HepG2 (cell line): ENCODE results near the gene GCLC. TPM values are rescaled to one million over a fixed set of nuclear protein-coding genes. Genes with fewer than 3 reads are reported as not detected.

ENCODE experiments used
- ATAC-seq: fragments of 200-7000 bp; cut with Tn5 transposase; 3 replicates; pipeline ENCODE4 v1.9.1; 2020; ENCODE audit warnings: mild to moderate bottlenecking, moderate library complexity
- BruUV-seq: library from RNA; stranded (reverse); fragments of 400-500 nt; replicated peaks from 2 replicates; lab custom pipeline; 2021; lab: Mats Ljungman, UMichigan
- CTCF ChIA-PET: fragments of 300-600 bp; formaldehyde crosslinking; extraction: SDS; loops from one replicate; lab custom pipeline; 2021; ENCODE audit warnings: low total read pairs, inconsistent platforms, low intra/inter-chr PET ratio; lab: Yijun Ruan, JAX
- POLR2A ChIA-PET: fragments of 350-600 bp; sonication (Branson Sonifier 250); formaldehyde crosslinking; loops from one replicate; lab custom pipeline; 2020; ENCODE audit warnings: antibody characterized with exemption, inconsistent platforms; lab: Yijun Ruan, JAX
- DNase-seq: peaks from one replicate; pipeline ENCODE4 v3.0.0-alpha.2; 2015; ENCODE audit warnings: low spot score
- FAIRE-seq: peaks from 3 replicates; lab custom pipeline; 2011; peaks lifted over from hg19 to GRCh38; lab: Jason Lieb, UNC
- H2AFZ ChIP-seq: one replicate; pipeline ENCODE4 v1.6.1; 2011; ENCODE audit warnings: low read length, inconsistent platforms
- H3K27ac ChIP-seq: fragments of 300-600 bp; 3 replicates; pipeline ENCODE4 v1.8.0; 2011; ENCODE audit warnings: mixed run types, mild to moderate bottlenecking, mixed read lengths, low read length, inconsistent platforms; ENCODE audit not compliant: insufficient read depth; ENCODE audit errors: extremely low read length
- H3K27me3 ChIP-seq, 2 experiments: fragments of 200-600 bp in 1 of 2; 2 replicates in 1 of 2; 3 replicates in 1 of 2; pipeline versions ENCODE4 v1.6.0 to v1.8.0; 2011; ENCODE audit warnings: low read length in 2 of 2, mild to moderate bottlenecking in 2 of 2, moderate library complexity in 2 of 2, inconsistent platforms in 1 of 2; ENCODE audit not compliant: insufficient read depth in 2 of 2, control insufficient read depth in 1 of 2
- H3K36me3 ChIP-seq, 2 experiments: fragments of 200-600 bp in 1 of 2; replicated peaks in 1 of 2; 2 replicates in 1 of 2; 3 replicates in 1 of 2; pipeline versions ENCODE4 v1.5.1 to v1.8.0; 2011; ENCODE audit warnings: low read length in 2 of 2, inconsistent platforms in 1 of 2; ENCODE audit not compliant: insufficient read depth in 2 of 2, control insufficient read depth in 1 of 2
- H3K4me1 ChIP-seq: 2 replicates; pipeline ENCODE4 v1.5.1; 2012; ENCODE audit warnings: low read length, inconsistent platforms; ENCODE audit not compliant: insufficient read depth
- H3K4me2 ChIP-seq: 2 replicates; pipeline ENCODE4 v1.6.0; 2011; ENCODE audit warnings: low read depth, low read length, inconsistent platforms
- H3K4me3 ChIP-seq, 3 experiments: fragments of 200-600 bp in 1 of 3; sonication (generic), shearing (Covaris generic) in 1 of 3; replicated peaks in 1 of 3; 2 replicates each; pipeline ENCODE4 v1.5.1; 2011 to 2016; ENCODE audit warnings: low read length in 3 of 3, inconsistent platforms in 2 of 3, low read depth in 2 of 3, mild to moderate bottlenecking in 2 of 3, control low read depth in 1 of 3, mixed read lengths in 1 of 3; ENCODE audit not compliant: insufficient read depth in 1 of 3
- H3K79me2 ChIP-seq: one replicate; pipeline ENCODE4 v1.6.1; 2011; ENCODE audit warnings: low read length, inconsistent platforms; ENCODE audit not compliant: insufficient read depth
- H3K9ac ChIP-seq: 2 replicates; pipeline ENCODE4 v1.6.0; 2011; ENCODE audit warnings: mild to moderate bottlenecking, low read depth, low read length, inconsistent platforms; ENCODE audit not compliant: insufficient read depth
- H3K9me3 ChIP-seq: 2 replicates; pipeline ENCODE4 v1.5.1; 2012; ENCODE audit warnings: mild to moderate bottlenecking, low read length
- H4K20me1 ChIP-seq: 2 replicates; pipeline ENCODE4 v1.6.0; 2011; ENCODE audit warnings: inconsistent platforms, mild to moderate bottlenecking, low read length, moderate library complexity; ENCODE audit not compliant: insufficient read depth
- ATF2 ChIP-seq: sonication (generic); formaldehyde crosslinking; IDR thresholded peaks from 2 replicates; pipeline ENCODE4 v1.4.0; 2020; ENCODE audit warnings: missing genetic modification reagents
- ETV5 ChIP-seq: IDR thresholded peaks from 2 replicates; pipeline ENCODE4 v1.6.1; 2018; ENCODE audit warnings: missing biosample characterization, missing genetic modification reagents, inconsistent platforms, borderline replicate concordance
- RBM22 ChIP-seq: fragments of 200-400 bp; formaldehyde crosslinking; optimal IDR thresholded peaks from 2 replicates; pipeline ENCODE3; 2017; ENCODE audit warnings: mild to moderate bottlenecking, low read length, moderate library complexity
- ZNF451 ChIP-seq: sonication (generic); formaldehyde crosslinking; IDR thresholded peaks from 2 replicates; pipeline ENCODE4 v1.5.0; 2020; ENCODE audit warnings: mild to moderate bottlenecking, missing genetic modification reagents
- WGBS: methylation state at CpG from one replicate; pipeline ENCODE4 v1.1.6; 2017; ENCODE audit warnings: low lambda C conversion rate; 5-methylcytosine and 5-hydroxymethylcytosine counted together
- in situ Hi-C: cut with HindIII; loops from 2 replicates; pipeline ENCODE4 v1.10.0; 2017; ENCODE audit warnings: low pct_unique_long_range_greater_than_20kb; ENCODE audit not compliant: extremely low pct_ligation_motif_present
- intact Hi-C: fragments of 100-400 bp; cut with micrococcal nuclease; formaldehyde crosslinking; loops from one replicate; pipeline ENCODE4 v1.10.0; 2022; ENCODE audit not compliant: unreplicated experiment
- polyA plus RNA-seq, 8 experiments: library from polyadenylated mRNA; depleted of rRNA in 3 of 8; stranded (reverse) in 7 of 8; unstranded in 1 of 8; fragments of >200 nt; fragmentation: Illumina TruSeq in 4 of 8; extraction: Trizol in 4 of 8; gene quantifications; 2 replicates each; pipeline versions ENCODE4 v1.2.1 to v1.2.3, GENCODE V29; 2011 to 2016; ENCODE audit warnings: low read depth in 4 of 8, missing spikeins in 1 of 8, mixed read lengths in 1 of 8; ENCODE audit not compliant: insufficient read depth in 1 of 8
- total RNA-seq, 5 experiments: library from RNA; depleted of rRNA; stranded (reverse); fragments of >200 nt; fragmentation: Illumina TruSeq; extraction: Trizol; gene quantifications; 2 replicates each; pipeline ENCODE4 v1.2.3, GENCODE V29; 2016; ENCODE audit warnings: low read depth in 1 of 5

The GCLC gene
- total and polyA plus RNA-seq, 2 of the 13 experiments (the other 11 are each of a cell fraction or from before 2014, with no cell fraction given) = 35.3 to 84.6 TPM

GRCh38 chr6:53499094-53499493 is 45.8 kb downstream of the GCLC start:
- Histone ChIP-seq H3K9ac (no peak overlapping the region), H4K20me1 (no peaks in the 10 kb centered on the region), H3K4me2 (no peak overlapping the region), H3K4me1 (no peaks in the 10 kb centered on the region), H3K9me3 (no peaks in the 10 kb centered on the region), H3K27me3 (no peaks in the 10 kb centered on the region), H3K79me2 (no peaks in the 10 kb centered on the region), H3K36me3 (peaks cover 21 to 49% of the 10 kb centered on the region in 2 experiments), H3K4me3 (no peak overlapping the region), H2AFZ (no peak overlapping the region), H3K27ac (no peak overlapping the region)
- in situ Hi-C loops = loop anchor here (5.0 to 10.0 kb wide), 2 partner anchors 223 to 456 kb away; no protein-coding TSS in a partner anchor
- no peak for ATAC-seq
- no TSS peak for BruUV-seq
- ChIA-PET POLR2A (no interaction called here), CTCF (no interaction called here)
- intact Hi-C loops = loop anchor here (5.0 kb wide), 1 partner anchor 458 kb away; no protein-coding TSS in a partner anchor
- no peak for FAIRE-seq
- WGBS = 95% methylated on average over 3 of the region's 3 CpGs
- DNase-seq = no peak
- TF ChIP-seq RBM22 (peak; percentile 68), ATF2 (no peak)

GRCh38 chr6:53498649-53499048 is 46.3 kb downstream of the GCLC start:
- no peaks in the 10 kb centered on the region for H3K27me3 ChIP-seq
- intact Hi-C loops = loop anchor here (5.0 kb wide), 1 partner anchor 459 kb away; no protein-coding TSS in a partner anchor
- in situ Hi-C loops = loop anchor here (5.0 to 10.0 kb wide), 2 partner anchors 224 to 456 kb away; no protein-coding TSS in a partner anchor
- CTCF ChIA-PET = no interaction called here
- no peak for DNase-seq
- BruUV-seq = no TSS peak
- no peak overlapping the region for H3K4me3 ChIP-seq
- ATAC-seq = no peak
- H3K9ac ChIP-seq = no peak overlapping the region
- H2AFZ ChIP-seq = no peak overlapping the region
- no peaks in the 10 kb centered on the region for H3K79me2 ChIP-seq
- POLR2A ChIA-PET = no interaction called here
- WGBS = 87% methylated on average over 6 of the region's 6 CpGs
- no peaks in the 10 kb centered on the region for H4K20me1 ChIP-seq
- TF ChIP-seq ZNF451 (no peak), ETV5 (no peak)
- H3K9me3 ChIP-seq = no peaks in the 10 kb centered on the region
- H3K27ac ChIP-seq = no peak overlapping the region
- FAIRE-seq = no peak
- H3K36me3 ChIP-seq = peaks cover 18 to 47% of the 10 kb centered on the region in 2 experiments
- no peak overlapping the region for H3K4me2 ChIP-seq
- peaks cover 3% of the 10 kb centered on the region for H3K4me1 ChIP-seq
